ENCODE measurements around the gene PFDN1. TPM values are rescaled to one million over a fixed set of nuclear protein-coding genes. Genes with fewer than 3 reads are reported as not detected.

PFDN1 gene
- total RNA-seq, 1 experiment from 2014 or later, result 145 TPM

- no peak for DNase-seq (ENCODE audit: low read depth)
Measured at GRCh38 chr5:140259500-140259899, 43.4 kb downstream of the PFDN1 start.

GRCh38 chr5:140258873-140259272 lies 44.0 kb downstream of the PFDN1 start:
- no peak for DNase-seq (ENCODE audit: low read depth)

GRCh38 chr5:140258016-140258415 lies 44.9 kb downstream of the PFDN1 start:
- no peak for DNase-seq (ENCODE audit: low read depth)

- DNase-seq (ENCODE audit: low read depth), result no peak
Measured at GRCh38 chr5:140256726-140257125, 46.2 kb downstream of the PFDN1 start.

- DNase-seq (ENCODE audit: low read depth), result no peak
Measured at GRCh38 chr5:140255460-140256157, 47.3 kb downstream of the PFDN1 start.

- no peak for DNase-seq (ENCODE audit: low read depth)
Measured at GRCh38 chr5:140253985-140254384, 48.9 kb downstream of the PFDN1 start.

GRCh38 chr5:140252470-140253126 lies 50.3 kb downstream of the PFDN1 start:
- DNase-seq (ENCODE audit: low read depth), result no peak

- DNase-seq (ENCODE audit: low read depth), result peak; percentile 99
Measured at GRCh38 chr5:140251527-140251973, 51.4 kb downstream of the PFDN1 start.

GRCh38 chr5:140250386-140250785 lies 52.5 kb downstream of the PFDN1 start:
- no peak for DNase-seq (ENCODE audit: low read depth)

- no peak for DNase-seq (ENCODE audit: low read depth)
Measured at GRCh38 chr5:140249536-140249935, 53.4 kb downstream of the PFDN1 start.

GRCh38 chr5:140248414-140248813 lies 54.5 kb downstream of the PFDN1 start:
- no peak for DNase-seq (ENCODE audit: low read depth)

GRCh38 chr5:140246378-140247122 lies 56.4 kb downstream of the PFDN1 start:
- DNase-seq (ENCODE audit: low read depth), result peak; percentile 85

- no peak for DNase-seq (ENCODE audit: low read depth)
Measured at GRCh38 chr5:140245926-140246325, 57.0 kb downstream of the PFDN1 start.

GRCh38 chr5:140245341-140245740 lies 57.6 kb downstream of the PFDN1 start:
- no peak for DNase-seq (ENCODE audit: low read depth)

- DNase-seq (ENCODE audit: low read depth), result peak; percentile 82
Measured at GRCh38 chr5:140244525-140245025, 58.3 kb downstream of the PFDN1 start.

GRCh38 chr5:140243706-140244250 lies 59.1 kb downstream of the PFDN1 start:
- DNase-seq (ENCODE audit: low read depth), result no peak

GRCh38 chr5:140242890-140243585 lies 59.9 kb downstream of the PFDN1 start:
- DNase-seq (ENCODE audit: low read depth), result no peak

- no peak for DNase-seq (ENCODE audit: low read depth)
Measured at GRCh38 chr5:140242099-140242498, 60.8 kb downstream of the PFDN1 start.

- peak; percentile 92 for DNase-seq (ENCODE audit: low read depth)
Measured at GRCh38 chr5:140240987-140241706, 61.8 kb downstream of the PFDN1 start.

- no peak for DNase-seq (ENCODE audit: low read depth)
Measured at GRCh38 chr5:140239939-140240700, 62.8 kb downstream of the PFDN1 start.

Measured in M059J (cell line).